Ishikawa (cell line): ENCODE measurements around the gene CRYBA2.

Experiments used
- CEBPB ChIP-seq: IDR thresholded peaks from 2 replicates; pipeline ENCODE4 v1.6.1; 2012
- CREB1 ChIP-seq: IDR thresholded peaks from 2 replicates; pipeline ENCODE4 v1.6.1; 2012; ENCODE audit warnings: low read depth
- EGR1 ChIP-seq: IDR thresholded peaks from 2 replicates; pipeline ENCODE4 v1.6.1; 2012
- EP300 ChIP-seq: IDR thresholded peaks from 2 replicates; pipeline ENCODE4 v1.6.1; 2012; ENCODE audit warnings: borderline replicate concordance
- FOXM1 ChIP-seq: IDR thresholded peaks from 2 replicates; pipeline ENCODE4 v1.6.1; 2012; ENCODE audit warnings: low read depth, borderline replicate concordance
- NFIC ChIP-seq: IDR thresholded peaks from 2 replicates; pipeline ENCODE4 v1.6.1; 2012
- RAD21 ChIP-seq: IDR thresholded peaks from 2 replicates; pipeline ENCODE4 v1.6.1; 2012; ENCODE audit warnings: low read depth
- TAF1 ChIP-seq: IDR thresholded peaks from 2 replicates; pipeline ENCODE4 v1.6.1; 2012; ENCODE audit warnings: low read depth, mild to moderate bottlenecking
- TCF12 ChIP-seq: IDR thresholded peaks from 2 replicates; pipeline ENCODE4 v1.6.1; 2012; ENCODE audit warnings: low read depth
- TEAD4 ChIP-seq: IDR thresholded peaks from 2 replicates; pipeline ENCODE4 v1.6.1; 2012
- YY1 ChIP-seq: IDR thresholded peaks from 2 replicates; pipeline ENCODE4 v1.6.1; 2012; ENCODE audit warnings: low read depth
- ZBTB7A ChIP-seq: IDR thresholded peaks from 2 replicates; pipeline ENCODE4 v1.6.1; 2012; ENCODE audit warnings: low read depth
- TF ChIP-seq, protein P1 (sequence below): IDR thresholded peaks from 2 replicates; pipeline ENCODE4 v1.6.1; 2012
- TF ChIP-seq, protein P2 (sequence below): IDR thresholded peaks from 2 replicates; pipeline ENCODE4 v1.6.1; 2012; ENCODE audit warnings: low read depth, mild to moderate bottlenecking
- TF ChIP-seq, protein P3 (sequence below): IDR thresholded peaks from 2 replicates; pipeline ENCODE4 v1.6.1; 2012

CRYBA2 gene

DNA sequence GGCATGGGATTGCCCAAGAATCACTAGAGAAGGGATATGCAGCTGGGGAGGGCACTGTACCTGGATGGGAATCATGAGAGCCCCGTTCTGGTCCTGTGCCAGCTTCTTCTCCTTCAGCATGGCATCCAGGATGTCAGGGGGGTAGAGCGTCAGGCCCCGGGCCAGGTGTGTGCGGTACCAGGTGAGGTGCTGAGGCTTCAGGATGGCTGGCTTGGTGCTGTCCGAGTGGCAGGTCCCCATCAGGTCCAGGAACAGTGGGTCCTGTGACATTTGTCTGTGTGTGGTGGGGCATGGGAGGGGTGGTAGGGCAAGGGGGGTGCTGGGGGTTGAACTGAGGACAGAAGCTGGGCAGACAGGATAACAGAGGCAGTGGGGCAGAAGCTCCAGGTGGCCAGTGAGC is 34.9 kb upstream of the CRYBA2 start:
- TF ChIP-seq RAD21 (no peak), CEBPB (no peak), TAF1 (no peak), ZBTB7A (no peak), EP300 (no peak), YY1 (no peak), NFIC (no peak)
- TF ChIP-seq, protein P1, sequence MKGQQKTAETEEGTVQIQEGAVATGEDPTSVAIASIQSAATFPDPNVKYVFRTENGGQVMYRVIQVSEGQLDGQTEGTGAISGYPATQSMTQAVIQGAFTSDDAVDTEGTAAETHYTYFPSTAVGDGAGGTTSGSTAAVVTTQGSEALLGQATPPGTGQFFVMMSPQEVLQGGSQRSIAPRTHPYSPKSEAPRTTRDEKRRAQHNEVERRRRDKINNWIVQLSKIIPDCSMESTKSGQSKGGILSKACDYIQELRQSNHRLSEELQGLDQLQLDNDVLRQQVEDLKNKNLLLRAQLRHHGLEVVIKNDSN = no peak
- TF ChIP-seq, protein P2, sequence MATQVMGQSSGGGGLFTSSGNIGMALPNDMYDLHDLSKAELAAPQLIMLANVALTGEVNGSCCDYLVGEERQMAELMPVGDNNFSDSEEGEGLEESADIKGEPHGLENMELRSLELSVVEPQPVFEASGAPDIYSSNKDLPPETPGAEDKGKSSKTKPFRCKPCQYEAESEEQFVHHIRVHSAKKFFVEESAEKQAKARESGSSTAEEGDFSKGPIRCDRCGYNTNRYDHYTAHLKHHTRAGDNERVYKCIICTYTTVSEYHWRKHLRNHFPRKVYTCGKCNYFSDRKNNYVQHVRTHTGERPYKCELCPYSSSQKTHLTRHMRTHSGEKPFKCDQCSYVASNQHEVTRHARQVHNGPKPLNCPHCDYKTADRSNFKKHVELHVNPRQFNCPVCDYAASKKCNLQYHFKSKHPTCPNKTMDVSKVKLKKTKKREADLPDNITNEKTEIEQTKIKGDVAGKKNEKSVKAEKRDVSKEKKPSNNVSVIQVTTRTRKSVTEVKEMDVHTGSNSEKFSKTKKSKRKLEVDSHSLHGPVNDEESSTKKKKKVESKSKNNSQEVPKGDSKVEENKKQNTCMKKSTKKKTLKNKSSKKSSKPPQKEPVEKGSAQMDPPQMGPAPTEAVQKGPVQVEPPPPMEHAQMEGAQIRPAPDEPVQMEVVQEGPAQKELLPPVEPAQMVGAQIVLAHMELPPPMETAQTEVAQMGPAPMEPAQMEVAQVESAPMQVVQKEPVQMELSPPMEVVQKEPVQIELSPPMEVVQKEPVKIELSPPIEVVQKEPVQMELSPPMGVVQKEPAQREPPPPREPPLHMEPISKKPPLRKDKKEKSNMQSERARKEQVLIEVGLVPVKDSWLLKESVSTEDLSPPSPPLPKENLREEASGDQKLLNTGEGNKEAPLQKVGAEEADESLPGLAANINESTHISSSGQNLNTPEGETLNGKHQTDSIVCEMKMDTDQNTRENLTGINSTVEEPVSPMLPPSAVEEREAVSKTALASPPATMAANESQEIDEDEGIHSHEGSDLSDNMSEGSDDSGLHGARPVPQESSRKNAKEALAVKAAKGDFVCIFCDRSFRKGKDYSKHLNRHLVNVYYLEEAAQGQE = no peak
- TF ChIP-seq, protein P3, sequence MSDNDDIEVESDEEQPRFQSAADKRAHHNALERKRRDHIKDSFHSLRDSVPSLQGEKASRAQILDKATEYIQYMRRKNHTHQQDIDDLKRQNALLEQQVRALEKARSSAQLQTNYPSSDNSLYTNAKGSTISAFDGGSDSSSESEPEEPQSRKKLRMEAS = no peak

DNA sequence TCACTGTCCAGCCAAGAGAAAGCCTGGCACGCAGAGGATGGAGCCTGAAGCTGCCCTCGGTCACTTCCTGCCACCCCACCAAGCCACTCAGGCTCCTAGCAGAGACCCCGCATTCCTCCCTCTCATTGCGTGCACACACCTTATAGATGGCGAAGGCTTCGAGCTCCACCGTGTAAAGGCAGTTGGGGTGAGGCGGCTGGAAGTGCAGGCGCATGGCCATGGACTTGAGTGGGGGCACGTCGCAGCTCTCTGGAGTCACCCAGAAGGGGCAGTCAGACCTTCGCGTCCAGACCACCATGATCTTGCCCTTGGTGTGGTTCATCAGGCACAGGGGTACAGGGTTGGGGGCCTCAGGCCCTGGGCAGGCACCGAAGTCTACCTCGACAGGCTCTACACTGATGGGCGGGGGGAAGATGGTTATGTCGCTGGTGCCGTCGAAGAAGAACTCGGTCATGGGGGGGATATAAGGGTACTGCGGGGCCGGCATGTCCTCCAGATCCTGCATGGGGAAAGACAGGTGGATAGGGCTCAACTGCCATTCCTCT is 34.4 kb upstream of the CRYBA2 start:
- TF ChIP-seq, protein P1 = no peak
- TF ChIP-seq TCF12 (no peak), TAF1 (no peak), NFIC (no peak), EP300 (no peak), CREB1 (no peak), ZBTB7A (no peak), RAD21 (no peak), EGR1 (no peak), FOXM1 (no peak), TEAD4 (no peak), YY1 (no peak), CEBPB (no peak)
- TF ChIP-seq, protein P3 = no peak
- TF ChIP-seq, protein P2 = no peak

DNA sequence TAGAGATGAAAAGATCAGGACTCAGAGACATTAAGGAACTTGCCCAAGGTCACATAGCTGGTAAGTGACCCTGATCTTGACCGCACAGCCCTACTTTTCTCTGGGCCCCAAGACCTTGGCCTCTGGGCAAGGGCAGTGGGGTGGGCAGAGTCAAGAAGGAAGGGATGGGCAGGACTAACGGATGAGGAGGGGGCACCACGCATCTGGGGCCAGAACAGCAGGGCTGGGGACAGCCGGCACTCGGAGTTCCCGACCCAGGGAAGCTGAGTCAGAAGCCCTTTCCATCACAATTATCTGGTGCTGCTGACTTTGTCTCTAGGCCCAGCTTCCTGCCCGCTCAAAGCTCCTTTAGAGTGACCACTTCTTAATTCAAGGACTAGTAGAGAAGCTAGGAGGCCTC is 33.7 kb upstream of the CRYBA2 start:
- TF ChIP-seq ZBTB7A (no peak), RAD21 (no peak), EGR1 (no peak), NFIC (no peak), CREB1 (no peak), EP300 (no peak), FOXM1 (no peak)
- TF ChIP-seq, protein P1 = no peak

DNA sequence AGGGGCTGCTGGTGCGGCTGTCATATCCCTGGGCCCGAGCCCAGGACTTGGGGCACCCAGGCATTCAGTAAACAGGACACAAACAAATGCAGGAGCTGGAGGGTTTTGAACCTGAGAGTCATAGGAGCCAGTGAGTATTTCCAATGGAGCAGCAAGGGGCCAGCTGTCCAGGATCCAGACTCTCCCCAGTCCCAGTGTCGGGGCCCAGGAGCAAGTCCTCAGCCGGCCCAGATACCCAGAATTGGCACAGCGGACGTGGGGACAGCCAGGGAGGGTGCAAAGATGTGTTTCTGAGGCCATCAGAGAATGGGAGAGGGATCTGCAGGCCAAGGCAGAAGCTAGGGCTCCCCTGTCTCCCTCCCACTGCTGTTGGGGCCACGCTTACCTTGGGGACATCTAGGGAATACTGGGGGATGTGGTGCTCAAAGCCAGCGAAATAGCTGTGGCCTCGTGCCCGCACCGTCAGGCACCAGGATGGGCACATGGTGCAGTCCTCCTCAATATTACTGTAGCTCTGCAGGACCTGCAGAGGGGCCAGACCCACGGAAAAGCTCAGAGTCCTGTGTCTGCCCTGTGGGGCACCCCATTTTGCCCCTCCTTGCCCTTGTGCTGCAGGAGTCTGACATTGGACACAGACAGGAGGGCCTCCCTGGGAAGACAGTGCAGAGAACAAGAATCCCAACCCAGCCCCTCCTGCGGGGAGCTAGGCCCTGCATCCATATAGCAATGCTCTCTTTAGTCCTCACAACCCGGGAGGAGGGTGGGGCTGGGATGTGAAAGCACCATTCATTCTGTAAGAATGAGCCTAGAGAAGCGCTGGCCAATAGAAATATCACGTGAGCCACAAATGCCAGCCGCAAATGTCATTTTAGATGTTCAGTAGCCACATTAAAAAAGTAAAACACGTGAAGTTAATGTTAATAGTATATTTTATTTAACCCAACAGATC is 32.7 kb upstream of the CRYBA2 start:
- TF ChIP-seq FOXM1 (no peak), CREB1 (no peak), TAF1 (no peak), TCF12 (no peak), TEAD4 (no peak), RAD21 (no peak), YY1 (no peak), CEBPB (no peak), EP300 (no peak), ZBTB7A (no peak), EGR1 (no peak), NFIC (no peak)
- TF ChIP-seq, protein P3 = no peak
- TF ChIP-seq, protein P1 = no peak
- TF ChIP-seq, protein P2 = no peak
